NCI-H460 (cell line): ENCODE data around the gene NUP160. TPM values are rescaled to one million over a fixed set of nuclear protein-coding genes. Genes with fewer than 3 reads are reported as not detected.

ENCODE experiments used
- DNase-seq: peaks from one replicate; pipeline ENCODE4 v3.0.0-alpha.2; 2016; ENCODE audit warnings: low read depth; ENCODE audit errors: extremely low read depth
- small RNA-seq, 2 experiments: library from RNA; depleted of rRNA; stranded (forward); fragments of <200 nt; gene quantifications; one replicate each; pipeline ENCODE3, GENCODE V24; 2014
- total RNA-seq: library from RNA; depleted of rRNA; stranded (reverse); fragments of >200 nt; shearing (Covaris generic); gene quantifications from 2 replicates; pipeline ENCODE4 v1.2.3, GENCODE V29; 2014; rRNA removed

NUP160 gene
- total RNA-seq, 1 experiment from 2014 or later, result 35.6 TPM

- no peak for DNase-seq
Measured at GRCh38 chr11:47731475-47731874, 116.7 kb downstream of the NUP160 start.

Small RNAs within 50 kb of the gene (small RNA-seq; reads per million reads assigned to genes)
- gene AC021443.1 (0 reads per million in 2 experiments), gene RF00019 (0 reads per million in 2 experiments), gene RNA5SP340 (0 to 0.06 reads per million in 2 experiments)

Other genes starting within 250 kb of the NUP160 start
- gene MTCH2, start 205.8 kb downstream of the NUP160 start, total RNA-seq, result 66.1 and 72.3 TPM in 2 replicates
- gene AGBL2, start 133.0 kb downstream of the NUP160 start, total RNA-seq, result 0.49 and 2.2 TPM in 2 replicates
- gene FNBP4, start 81.0 kb downstream of the NUP160 start, total RNA-seq, result 52.2 and 69.4 TPM in 2 replicates
- gene PTPRJ, start 132.2 kb upstream of the NUP160 start, total RNA-seq, result 15.8 and 18.0 TPM in 2 replicates